A673 (cell line): ENCODE measurements around the gene RNF141. TPM values are rescaled to one million over a fixed set of nuclear protein-coding genes. Genes with fewer than 3 reads are reported as not detected.

ENCODE experiments used
- BruUV-seq: library from RNA; stranded (reverse); fragments of 400-500 nt; replicated peaks from 2 replicates; lab custom pipeline; 2021; lab: Mats Ljungman, UMichigan
- CTCF ChIA-PET: fragments of 300-600 bp; sonication (Branson Sonifier 250); formaldehyde crosslinking; loops from one replicate; lab custom pipeline; 2022; ENCODE audit warnings: antibody characterized with exemption; lab: Charles Lee
- POLR2A ChIA-PET: fragments of 300-600 bp; sonication (Branson Sonifier 250); formaldehyde crosslinking; loops from one replicate; lab custom pipeline; 2022; ENCODE audit warnings: antibody characterized with exemption; ENCODE audit not compliant: low non-redundant PET; lab: Charles Lee
- DNase-seq: peaks from one replicate; pipeline ENCODE4 v3.0.0-alpha.2; 2015; ENCODE audit warnings: low spot score
- H3K27ac ChIP-seq: fragments of 200-600 bp; sonication (generic); 2 replicates; pipeline ENCODE4 v1.5.1; 2016; ENCODE audit warnings: mixed run types, low read depth, mild to moderate bottlenecking, mixed read lengths, antibody characterized with exemption, low read length; ENCODE audit not compliant: poor library complexity, severe bottlenecking
- H3K27me3 ChIP-seq: fragments of 200-600 bp; sonication (generic); replicated peaks from 2 replicates; pipeline ENCODE4 v1.6.1; 2017; ENCODE audit warnings: mixed run types, low read depth, mild to moderate bottlenecking, mixed read lengths, antibody characterized with exemption, low read length; ENCODE audit not compliant: insufficient read depth, poor library complexity
- H3K36me3 ChIP-seq: fragments of 200-600 bp; sonication (generic); 2 replicates; pipeline ENCODE4 v1.6.1; 2016; ENCODE audit warnings: mixed run types, mild to moderate bottlenecking, mixed read lengths, antibody characterized with exemption, low read length; ENCODE audit not compliant: insufficient read depth, poor library complexity, severe bottlenecking
- H3K4me1 ChIP-seq: fragments of 200-600 bp; sonication (generic); 2 replicates; pipeline ENCODE4 v1.6.1; 2017; ENCODE audit warnings: mixed run types, mild to moderate bottlenecking, mixed read lengths, antibody characterized with exemption, low read length; ENCODE audit not compliant: insufficient read depth, poor library complexity, severe bottlenecking
- H3K4me3 ChIP-seq: fragments of 200-600 bp; sonication (generic); 2 replicates; pipeline ENCODE4 v1.5.1; 2016; ENCODE audit warnings: low read depth, mixed run types, mild to moderate bottlenecking, mixed read lengths, low read length; ENCODE audit not compliant: poor library complexity, severe bottlenecking
- H3K9me3 ChIP-seq: fragments of 200-600 bp; sonication (generic); 2 replicates; pipeline ENCODE4 v1.6.1; 2016; ENCODE audit warnings: mixed run types, low read depth, mild to moderate bottlenecking, mixed read lengths, antibody characterized with exemption, low read length; ENCODE audit not compliant: poor library complexity, severe bottlenecking
- EZH2 ChIP-seq: fragments of 200-600 bp; sonication (generic); IDR thresholded peaks from 2 replicates; pipeline ENCODE4 v1.6.1; 2017; ENCODE audit warnings: borderline replicate concordance, low read depth, mild to moderate bottlenecking, mixed read lengths, antibody characterized with exemption, low read length; ENCODE audit not compliant: poor library complexity, severe bottlenecking
- intact Hi-C: fragments of 100-400 bp; cut with micrococcal nuclease; formaldehyde crosslinking; loops from one replicate; pipeline ENCODE4 v1.10.0; 2022; ENCODE audit not compliant: unreplicated experiment
- total RNA-seq: library from RNA; stranded (reverse); gene quantifications from 2 replicates; pipeline ENCODE4 v1.2.3, GENCODE V29; 2021
- TF ChIP-seq, protein P1 (sequence below): fragments of 300-800, 200-600 bp; sonication (generic); conservative IDR thresholded peaks from 2 replicates; pipeline ENCODE4 v1.5.1; 2017; ENCODE audit warnings: low read depth, mild to moderate bottlenecking, antibody characterized with exemption, low read length, moderate library complexity, mixed read lengths

Gene RNF141
- total RNA-seq, 1 experiment from 2014 or later = 36.4 TPM

GRCh38 chr11:10518891-10519290 is 22.1 kb downstream of the RNF141 start:
- intact Hi-C loops = no loop called here
- ChIA-PET POLR2A (no interaction called here), CTCF (no interaction called here)
- no peak overlapping the region for H3K27ac ChIP-seq
- H3K27me3 ChIP-seq = no peaks in the 10 kb centered on the region
- DNase-seq = no peak
- H3K4me3 ChIP-seq = no peak overlapping the region
- no peaks in the 10 kb centered on the region for H3K9me3 ChIP-seq
- peaks cover 33% of the 10 kb centered on the region for H3K4me1 ChIP-seq
- H3K36me3 ChIP-seq = peaks cover 80% of the 10 kb centered on the region
- TF ChIP-seq, protein P1, sequence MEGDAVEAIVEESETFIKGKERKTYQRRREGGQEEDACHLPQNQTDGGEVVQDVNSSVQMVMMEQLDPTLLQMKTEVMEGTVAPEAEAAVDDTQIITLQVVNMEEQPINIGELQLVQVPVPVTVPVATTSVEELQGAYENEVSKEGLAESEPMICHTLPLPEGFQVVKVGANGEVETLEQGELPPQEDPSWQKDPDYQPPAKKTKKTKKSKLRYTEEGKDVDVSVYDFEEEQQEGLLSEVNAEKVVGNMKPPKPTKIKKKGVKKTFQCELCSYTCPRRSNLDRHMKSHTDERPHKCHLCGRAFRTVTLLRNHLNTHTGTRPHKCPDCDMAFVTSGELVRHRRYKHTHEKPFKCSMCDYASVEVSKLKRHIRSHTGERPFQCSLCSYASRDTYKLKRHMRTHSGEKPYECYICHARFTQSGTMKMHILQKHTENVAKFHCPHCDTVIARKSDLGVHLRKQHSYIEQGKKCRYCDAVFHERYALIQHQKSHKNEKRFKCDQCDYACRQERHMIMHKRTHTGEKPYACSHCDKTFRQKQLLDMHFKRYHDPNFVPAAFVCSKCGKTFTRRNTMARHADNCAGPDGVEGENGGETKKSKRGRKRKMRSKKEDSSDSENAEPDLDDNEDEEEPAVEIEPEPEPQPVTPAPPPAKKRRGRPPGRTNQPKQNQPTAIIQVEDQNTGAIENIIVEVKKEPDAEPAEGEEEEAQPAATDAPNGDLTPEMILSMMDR = no peak
- no peak for TF ChIP-seq EZH2
- no TSS peak for BruUV-seq

GRCh38 chr11:10518123-10518522 is 22.9 kb downstream of the RNF141 start:
- intact Hi-C loops = no loop called here
- Histone ChIP-seq H3K4me3 (no peak overlapping the region), H3K27me3 (no peaks in the 10 kb centered on the region), H3K36me3 (peaks cover 72% of the 10 kb centered on the region), H3K4me1 (peaks cover 33% of the 10 kb centered on the region), H3K9me3 (no peaks in the 10 kb centered on the region), H3K27ac (no peak overlapping the region)
- no peak for DNase-seq
- no TSS peak for BruUV-seq
- TF ChIP-seq, protein P1 = no peak
- no peak for TF ChIP-seq EZH2
- POLR2A ChIA-PET = no interaction called here
- CTCF ChIA-PET = no interaction called here

- Histone ChIP-seq H3K27me3 (no peaks in the 10 kb centered on the region), H3K9me3 (no peaks in the 10 kb centered on the region), H3K27ac (no peak overlapping the region), H3K36me3 (peaks cover 47% of the 10 kb centered on the region), H3K4me1 (peaks cover 34% of the 10 kb centered on the region), H3K4me3 (no peak overlapping the region)
- intact Hi-C loops = no loop called here
- DNase-seq = no peak
- CTCF ChIA-PET = interaction anchor here (0.9 kb wide), 1 partner anchor 139 kb away, joined by 3 read pairs; no protein-coding TSS in a partner anchor
- no TSS peak for BruUV-seq
- no peak for TF ChIP-seq EZH2
- TF ChIP-seq, protein P1 = no peak
- POLR2A ChIA-PET = no interaction called here
Measured at GRCh38 chr11:10515418-10515817, 25.6 kb downstream of the RNF141 start.
